IMR-90 (cell line): ENCODE data around the gene TDG. TPM values are rescaled to one million over a fixed set of nuclear protein-coding genes. Genes with fewer than 3 reads are reported as not detected.

ENCODE experiments used
- ATAC-seq: fragments of 200-7000 bp; cut with Tn5 transposase; 2 replicates; pipeline ENCODE4 v1.9.1; 2020; ENCODE audit warnings: low read depth, mild to moderate bottlenecking, moderate library complexity
- BruUV-seq: library from RNA; stranded (reverse); fragments of 400-500 nt; replicated peaks from 2 replicates; lab custom pipeline; 2021; lab: Mats Ljungman, UMichigan
- CTCF ChIA-PET: fragments of 300-600 bp; formaldehyde crosslinking; extraction: SDS; loops from one replicate; lab custom pipeline; 2021; ENCODE audit warnings: antibody characterized with exemption; lab: Yijun Ruan, JAX
- POLR2A ChIA-PET: fragments of 300-600 bp; sonication (Branson Sonifier 250); formaldehyde crosslinking; loops from one replicate; lab custom pipeline; 2022; ENCODE audit warnings: antibody characterized with exemption; ENCODE audit not compliant: unreplicated experiment; lab: Charles Lee
- DNase-seq: peaks from one replicate; pipeline ENCODE4 v3.0.0; 2013
- H2AFZ ChIP-seq: replicated peaks from 2 replicates; pipeline ENCODE3; 2013; ENCODE audit warnings: low read length, mild to moderate bottlenecking; ENCODE audit not compliant: poor library complexity
- H2AK5ac ChIP-seq: 2 replicates; pipeline ENCODE4 v1.6.1; 2013; ENCODE audit warnings: low read depth, low read length, inconsistent platforms
- H2AK9ac ChIP-seq: replicated peaks from 2 replicates; pipeline ENCODE3; 2013; ENCODE audit warnings: mild to moderate bottlenecking, low read depth, low read length, moderate library complexity; ENCODE audit not compliant: poor library complexity
- H2BK120ac ChIP-seq: 2 replicates; pipeline ENCODE4 v1.6.1; 2013; ENCODE audit warnings: low read depth, low read length, inconsistent platforms
- H2BK15ac ChIP-seq: 3 replicates; pipeline ENCODE4 v1.6.1; 2013; ENCODE audit warnings: low read depth, low read length, inconsistent platforms
- H2BK20ac ChIP-seq: 2 replicates; pipeline ENCODE4 v1.6.1; 2013; ENCODE audit warnings: low read depth, mild to moderate bottlenecking, inconsistent platforms, low read length, moderate library complexity
- H2BK5ac ChIP-seq: 2 replicates; pipeline ENCODE4 v1.6.1; 2013; ENCODE audit warnings: mild to moderate bottlenecking, low read depth, low read length, inconsistent platforms; ENCODE audit not compliant: poor library complexity, severe bottlenecking
- H3K14ac ChIP-seq: replicated peaks from 2 replicates; pipeline ENCODE4 v1.6.1; 2013; ENCODE audit warnings: low read depth, low read length, inconsistent platforms
- H3K18ac ChIP-seq: 2 replicates; pipeline ENCODE4 v1.6.1; 2013; ENCODE audit warnings: low read depth, low read length, control low read depth
- H3K23ac ChIP-seq: 2 replicates; pipeline ENCODE4 v1.6.1; 2013; ENCODE audit warnings: low read depth, low read length, inconsistent platforms
- H3K27ac ChIP-seq: 2 replicates; pipeline ENCODE4 v1.5.1; 2013; ENCODE audit warnings: mild to moderate bottlenecking, control low read depth, low read length; ENCODE audit not compliant: insufficient read depth
- H3K27me3 ChIP-seq: 2 replicates; pipeline ENCODE4 v1.6.1; 2013; ENCODE audit warnings: low read length; ENCODE audit not compliant: control insufficient read depth, insufficient read depth
- H3K36me3 ChIP-seq: 2 replicates; pipeline ENCODE4 v1.6.1; 2013; ENCODE audit warnings: low read length, mixed read lengths; ENCODE audit not compliant: control insufficient read depth, insufficient read depth
- H3K4ac ChIP-seq: 2 replicates; pipeline ENCODE4 v1.6.1; 2013; ENCODE audit warnings: low read depth, low read length, inconsistent platforms
- H3K4me1 ChIP-seq: 2 replicates; pipeline ENCODE4 v1.6.1; 2013; ENCODE audit warnings: low read length, mixed read lengths; ENCODE audit not compliant: control insufficient read depth, insufficient read depth
- H3K4me2 ChIP-seq: 2 replicates; pipeline ENCODE4 v1.6.1; 2013; ENCODE audit warnings: low read depth, mild to moderate bottlenecking, control low read depth, low read length, moderate library complexity
- H3K4me3 ChIP-seq: 2 replicates; pipeline ENCODE4 v1.5.1; 2013; ENCODE audit warnings: low read depth, mild to moderate bottlenecking, control low read depth, low read length, moderate library complexity; ENCODE audit not compliant: insufficient read depth
- H3K56ac ChIP-seq: 2 replicates; pipeline ENCODE4 v1.6.1; 2013; ENCODE audit warnings: low read length, inconsistent platforms; ENCODE audit not compliant: insufficient read depth; ENCODE audit errors: extremely low read depth
- H3K79me1 ChIP-seq, 2 experiments: 2 replicates each; pipeline ENCODE4 v1.6.1; 2013; ENCODE audit warnings: low read length in 2 of 2, inconsistent platforms in 1 of 2, low read depth in 1 of 2
- H3K9ac ChIP-seq: 2 replicates; pipeline ENCODE4 v1.6.1; 2013; ENCODE audit warnings: low read depth, low read length, control low read depth
- H3K9me1 ChIP-seq: 2 replicates; pipeline ENCODE4 v1.6.1; 2013; ENCODE audit warnings: low read length, inconsistent platforms; ENCODE audit not compliant: insufficient read depth
- H3K9me3 ChIP-seq: 2 replicates; pipeline ENCODE4 v1.6.1; 2013; ENCODE audit warnings: low read length; ENCODE audit not compliant: control insufficient read depth, insufficient read depth
- H4K20me1 ChIP-seq: 2 replicates; pipeline ENCODE4 v1.6.1; 2013; ENCODE audit warnings: low read length, inconsistent platforms; ENCODE audit not compliant: insufficient read depth
- H4K5ac ChIP-seq: 2 replicates; pipeline ENCODE4 v1.6.1; 2013; ENCODE audit warnings: mild to moderate bottlenecking, low read depth, low read length, control low read depth
- H4K8ac ChIP-seq, 2 experiments: 2 replicates each; pipeline ENCODE4 v1.6.1; 2013; ENCODE audit warnings: low read depth in 2 of 2, low read length in 2 of 2, control low read depth in 1 of 2, inconsistent platforms in 1 of 2
- H4K91ac ChIP-seq: 2 replicates; pipeline ENCODE4 v1.6.1; 2013; ENCODE audit warnings: low read depth, low read length, inconsistent platforms; ENCODE audit not compliant: insufficient read depth
- BHLHE40 ChIP-seq: fragments of 150-350 bp; IDR thresholded peaks from 2 replicates; pipeline ENCODE4 v1.6.1; 2016; ENCODE audit warnings: mild to moderate bottlenecking, low read depth, low read length
- CEBPB ChIP-seq: IDR thresholded peaks from 2 replicates; pipeline ENCODE4 v1.6.1; 2012; ENCODE audit warnings: low read depth, low read length, improper control_type of control experiment
- ELK1 ChIP-seq: fragments of 150-350 bp; IDR thresholded peaks from 2 replicates; pipeline ENCODE4 v1.6.1; 2016; ENCODE audit warnings: low read depth, mild to moderate bottlenecking, low read length, moderate library complexity, borderline replicate concordance
- FOS ChIP-seq: fragments of 150-350 bp; IDR thresholded peaks from 2 replicates; pipeline ENCODE4 v1.6.1; 2016; ENCODE audit warnings: low read depth, low read length
- MAFK ChIP-seq: IDR thresholded peaks from 2 replicates; pipeline ENCODE4 v1.6.1; 2012; ENCODE audit warnings: low read depth, low read length, improper control_type of control experiment
- NFE2L2 ChIP-seq: fragments of 150-350 bp; IDR thresholded peaks from 2 replicates; pipeline ENCODE4 v1.6.1; 2016; ENCODE audit warnings: low read depth, mild to moderate bottlenecking, low read length
- POLR2A ChIP-seq: IDR thresholded peaks from 2 replicates; pipeline ENCODE4 v1.6.1; 2012; ENCODE audit warnings: mild to moderate bottlenecking, low read depth, low read length
- RAD21 ChIP-seq: IDR thresholded peaks from 2 replicates; pipeline ENCODE4 v1.6.1; 2012; ENCODE audit warnings: low read length, improper control_type of control experiment
- RCOR1 ChIP-seq: IDR thresholded peaks from 2 replicates; pipeline ENCODE4 v1.6.1; 2012; ENCODE audit warnings: mild to moderate bottlenecking, low read length, improper control_type of control experiment; ENCODE audit not compliant: insufficient replicate concordance
- RFX5 ChIP-seq: IDR thresholded peaks from 2 replicates; pipeline ENCODE4 v1.8.0; 2012; ENCODE audit warnings: low read depth, mild to moderate bottlenecking, low read length, moderate library complexity
- WGBS, 2 experiments: methylation state at CpG; one replicate each; pipeline versions ENCODE4 v1.1.5 to v1.1.7; 2013; ENCODE audit warnings: missing lambda C conversion rate in 2 of 2; ENCODE audit not compliant: insufficient read length in 1 of 2; ENCODE audit errors: extremely low coverage in 2 of 2; 5-methylcytosine and 5-hydroxymethylcytosine counted together
- dilution Hi-C: fragments of 300-500 bp; cut with HindIII; formaldehyde crosslinking; loops from one replicate; pipeline ENCODE4 v1.14.3; 2018; ENCODE audit warnings: low sequenced_read_pairs; ENCODE audit not compliant: unreplicated experiment
- in situ Hi-C: fragments of 300-500 bp; cut with MboI; formaldehyde crosslinking; loops from 3 replicates; pipeline ENCODE4 v1.14.3; 2019; ENCODE audit warnings: low sequenced_read_pairs, inconsistent platforms, mixed read lengths
- intact Hi-C: fragments of 100-400 bp; cut with micrococcal nuclease; formaldehyde crosslinking; loops from 2 replicates; pipeline ENCODE4 v1.10.0; 2022
- polyA plus RNA-seq, 3 experiments: library from polyadenylated mRNA; depleted of rRNA; stranded (reverse); fragments of >200 nt; gene quantifications; 2 replicates each; pipeline ENCODE4 v1.2.3, GENCODE V29; 2012; ENCODE audit warnings: low replicate concordance in 1 of 3
- total RNA-seq: library from RNA; depleted of rRNA; stranded (reverse); fragments of >200 nt; gene quantifications from 2 replicates; pipeline ENCODE4 v1.2.3, GENCODE V29; 2012
- TF ChIP-seq, protein P1 (sequence below): fragments of 150-350 bp; IDR thresholded peaks from 2 replicates; pipeline ENCODE4 v1.6.1; 2017; ENCODE audit warnings: mild to moderate bottlenecking, antibody characterized with exemption, low read length, low read depth

TDG gene
- total and polyA plus RNA-seq, 2 of the 4 experiments (the other 2 are of a cell fraction) = 14.0 to 14.7 TPM

DNA sequence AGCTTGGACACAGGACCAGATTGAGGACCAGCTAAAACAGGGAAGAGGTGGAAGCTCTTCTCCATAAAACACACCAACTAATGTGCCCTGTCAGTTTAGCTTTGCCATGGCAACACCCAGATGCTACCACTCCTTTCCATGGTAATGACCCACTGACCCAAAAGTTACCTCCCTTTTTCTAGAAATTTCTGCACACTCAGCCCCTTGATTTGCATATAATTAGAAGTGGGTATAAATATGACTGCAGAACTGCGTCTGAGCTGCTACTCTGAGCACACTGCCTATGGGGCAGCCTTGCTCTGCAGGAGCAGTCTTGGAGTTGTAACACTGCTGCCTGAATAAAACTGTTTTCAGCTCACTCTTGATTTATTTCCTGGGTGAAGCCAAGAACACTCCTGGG is 3.2 kb upstream of the TDG start:
- Histone ChIP-seq H2AK5ac (no peak overlapping the region), H3K56ac (no peak overlapping the region), H3K4ac (no peak overlapping the region), H2AFZ (no peak overlapping the region), H3K9me1 (0 out of 2 replicates have a peak, but pooled peaks cover 4% of the 10 kb centered on the region), H2BK120ac (no peak overlapping the region), H3K79me1 (peaks cover 11 to 47% of the 10 kb centered on the region in 2 experiments; a peak in 3 of 4 replicates), H4K20me1 (no peaks in the 10 kb centered on the region), H3K9ac (no peak overlapping the region), H2BK20ac (no peak overlapping the region), H4K8ac (no peak overlapping the region), H2BK5ac (no peak overlapping the region), H3K4me2 (no peak overlapping the region), H2AK9ac (no peak overlapping the region), H3K27ac (no peak overlapping the region), H3K18ac (no peak overlapping the region), H3K27me3 (no peaks in the 10 kb centered on the region), H3K4me1 (peaks cover 6% of the 10 kb centered on the region; the same call in 1 of the 2 replicates), H3K36me3 (no peaks in the 10 kb centered on the region), H3K4me3 (no peak overlapping the region), H2BK15ac (no peak overlapping the region), H4K91ac (no peak overlapping the region), H3K23ac (no peak overlapping the region), H3K9me3 (no peaks in the 10 kb centered on the region), H3K14ac (no peak overlapping the region), H4K5ac (no peak overlapping the region)
- intact Hi-C loops = loop anchor here (10.0 kb wide), 1 partner anchor 322 kb away; no protein-coding TSS in a partner anchor
- no TSS peak for BruUV-seq
- in situ Hi-C loops = no loop called here
- ChIA-PET POLR2A (no interaction called here), CTCF (no interaction called here)
- DNase-seq (no peak), ATAC-seq (no peak)
- TF ChIP-seq RCOR1 (no peak), RAD21 (no peak), POLR2A (no peak), CEBPB (no peak), NFE2L2 (no peak), MAFK (no peak), ELK1 (no peak), FOS (no peak), BHLHE40 (no peak), RFX5 (no peak)
- TF ChIP-seq, protein P1, sequence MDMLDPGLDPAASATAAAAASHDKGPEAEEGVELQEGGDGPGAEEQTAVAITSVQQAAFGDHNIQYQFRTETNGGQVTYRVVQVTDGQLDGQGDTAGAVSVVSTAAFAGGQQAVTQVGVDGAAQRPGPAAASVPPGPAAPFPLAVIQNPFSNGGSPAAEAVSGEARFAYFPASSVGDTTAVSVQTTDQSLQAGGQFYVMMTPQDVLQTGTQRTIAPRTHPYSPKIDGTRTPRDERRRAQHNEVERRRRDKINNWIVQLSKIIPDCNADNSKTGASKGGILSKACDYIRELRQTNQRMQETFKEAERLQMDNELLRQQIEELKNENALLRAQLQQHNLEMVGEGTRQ = no peak
- 67% methylated on average over 1 of the region's 1 CpG; no CpG with 5 or more reads in 1 of the 2 experiments for WGBS, 2 experiments
- dilution Hi-C loops = no loop called here
